Ectodermal cell (in vitro differentiated cells): ENCODE results near the gene ATP8B3. TPM values are rescaled to one million over a fixed set of nuclear protein-coding genes. Genes with fewer than 3 reads are reported as not detected.

ENCODE experiments used
- H3K27ac ChIP-seq: 2 replicates; pipeline ENCODE4 v1.7.0; 2013; ENCODE audit warnings: mild to moderate bottlenecking, low read depth, low read length; ENCODE audit not compliant: insufficient read depth, poor library complexity, severe bottlenecking
- H3K27me3 ChIP-seq: 2 replicates; pipeline ENCODE4 v1.7.0; 2013; ENCODE audit warnings: mild to moderate bottlenecking, low read length; ENCODE audit not compliant: insufficient read depth, control insufficient read depth, poor library complexity, severe bottlenecking
- H3K36me3 ChIP-seq: one replicate; pipeline ENCODE4 v1.7.0; 2013; ENCODE audit warnings: low read length; ENCODE audit not compliant: control insufficient read depth, insufficient read depth
- H3K4me1 ChIP-seq: one replicate; pipeline ENCODE4 v1.7.0; 2013; ENCODE audit warnings: low read length; ENCODE audit not compliant: control insufficient read depth, insufficient read depth
- H3K4me3 ChIP-seq: 2 replicates; pipeline ENCODE4 v1.7.0; 2013; ENCODE audit warnings: low read depth, low read length, control low read depth; ENCODE audit not compliant: insufficient read depth
- H3K9me3 ChIP-seq: 2 replicates; pipeline ENCODE4 v1.7.0; 2013; ENCODE audit warnings: mild to moderate bottlenecking, low read length, moderate library complexity; ENCODE audit not compliant: control insufficient read depth
- WGBS, 2 experiments: methylation state at CpG; one replicate each; pipeline ENCODE4 v1.1.7; 2013; ENCODE audit warnings: missing lambda C conversion rate in 2 of 2; 5-methylcytosine and 5-hydroxymethylcytosine counted together
- polyA plus RNA-seq, 4 experiments: library from polyadenylated mRNA; stranded (reverse); fragments of 50-300 nt; gene quantifications; one replicate each; pipeline ENCODE4 v1.2.3, GENCODE V29; 2013

Gene ATP8B3, protein sequence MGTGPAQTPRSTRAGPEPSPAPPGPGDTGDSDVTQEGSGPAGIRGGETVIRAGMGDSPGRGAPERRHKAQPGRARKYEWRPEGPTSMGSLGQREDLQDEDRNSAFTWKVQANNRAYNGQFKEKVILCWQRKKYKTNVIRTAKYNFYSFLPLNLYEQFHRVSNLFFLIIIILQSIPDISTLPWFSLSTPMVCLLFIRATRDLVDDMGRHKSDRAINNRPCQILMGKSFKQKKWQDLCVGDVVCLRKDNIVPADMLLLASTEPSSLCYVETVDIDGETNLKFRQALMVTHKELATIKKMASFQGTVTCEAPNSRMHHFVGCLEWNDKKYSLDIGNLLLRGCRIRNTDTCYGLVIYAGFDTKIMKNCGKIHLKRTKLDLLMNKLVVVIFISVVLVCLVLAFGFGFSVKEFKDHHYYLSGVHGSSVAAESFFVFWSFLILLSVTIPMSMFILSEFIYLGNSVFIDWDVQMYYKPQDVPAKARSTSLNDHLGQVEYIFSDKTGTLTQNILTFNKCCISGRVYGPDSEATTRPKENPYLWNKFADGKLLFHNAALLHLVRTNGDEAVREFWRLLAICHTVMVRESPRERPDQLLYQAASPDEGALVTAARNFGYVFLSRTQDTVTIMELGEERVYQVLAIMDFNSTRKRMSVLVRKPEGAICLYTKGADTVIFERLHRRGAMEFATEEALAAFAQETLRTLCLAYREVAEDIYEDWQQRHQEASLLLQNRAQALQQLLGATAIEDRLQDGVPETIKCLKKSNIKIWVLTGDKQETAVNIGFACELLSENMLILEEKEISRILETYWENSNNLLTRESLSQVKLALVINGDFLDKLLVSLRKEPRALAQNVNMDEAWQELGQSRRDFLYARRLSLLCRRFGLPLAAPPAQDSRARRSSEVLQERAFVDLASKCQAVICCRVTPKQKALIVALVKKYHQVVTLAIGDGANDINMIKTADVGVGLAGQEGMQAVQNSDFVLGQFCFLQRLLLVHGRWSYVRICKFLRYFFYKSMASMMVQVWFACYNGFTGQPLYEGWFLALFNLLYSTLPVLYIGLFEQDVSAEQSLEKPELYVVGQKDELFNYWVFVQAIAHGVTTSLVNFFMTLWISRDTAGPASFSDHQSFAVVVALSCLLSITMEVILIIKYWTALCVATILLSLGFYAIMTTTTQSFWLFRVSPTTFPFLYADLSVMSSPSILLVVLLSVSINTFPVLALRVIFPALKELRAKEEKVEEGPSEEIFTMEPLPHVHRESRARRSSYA (N-terminal part only)
- 0.94 TPM for polyA plus RNA-seq (2013, experiment 1 of 4)
- 0.82 TPM for polyA plus RNA-seq (2013, experiment 2 of 4)
- polyA plus RNA-seq (2013, experiment 3 of 4): 1.4 TPM
- polyA plus RNA-seq (2013, experiment 4 of 4): 1.2 TPM

DNA sequence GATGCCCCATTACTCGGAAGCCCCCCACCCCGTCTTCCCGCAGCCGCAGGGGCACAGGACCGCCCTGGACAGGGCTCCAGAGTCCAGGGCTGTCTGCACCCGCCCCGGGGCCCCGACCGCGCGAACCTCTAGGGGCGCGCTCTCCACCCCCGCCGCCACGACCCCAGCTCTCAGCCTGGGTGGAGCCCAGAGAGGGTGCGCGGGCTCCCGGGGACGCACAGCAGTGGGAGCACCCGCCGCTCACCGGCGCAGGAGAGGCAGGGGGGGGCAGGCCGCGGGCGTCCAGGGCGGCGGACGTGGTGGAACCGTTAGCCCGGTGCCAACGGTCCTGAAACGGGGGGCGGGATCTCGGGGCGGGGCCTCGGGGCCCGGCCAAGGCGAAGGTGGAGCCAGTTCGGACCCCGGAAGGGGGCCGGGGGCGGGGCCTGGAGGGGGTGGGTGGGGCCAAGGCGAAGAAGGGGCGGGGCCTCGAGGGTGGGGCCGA, at the start of gene ATP8B3:
Gene ATP8B3 (minus strand): TSS at position 335 of the 484 bp plus-strand sequence. CDS start 540 bp downstream, outside the sequence.
- H3K4me3 ChIP-seq: peak within 1 kb of the TSS; percentile 54
- no peaks in the 10 kb centered on the region for H3K9me3 ChIP-seq
- H3K27me3 ChIP-seq: peaks cover 9% of the 10 kb centered on the region
- 4 to 5% methylated on average over 48 of the region's 48 CpGs for WGBS, 2 experiments
- no peaks in the 10 kb centered on the region for H3K4me1 ChIP-seq
- H3K27ac ChIP-seq: peak within 1 kb of the TSS; percentile 67
- peaks cover 3% of the 10 kb centered on the region for H3K36me3 ChIP-seq

DNA sequence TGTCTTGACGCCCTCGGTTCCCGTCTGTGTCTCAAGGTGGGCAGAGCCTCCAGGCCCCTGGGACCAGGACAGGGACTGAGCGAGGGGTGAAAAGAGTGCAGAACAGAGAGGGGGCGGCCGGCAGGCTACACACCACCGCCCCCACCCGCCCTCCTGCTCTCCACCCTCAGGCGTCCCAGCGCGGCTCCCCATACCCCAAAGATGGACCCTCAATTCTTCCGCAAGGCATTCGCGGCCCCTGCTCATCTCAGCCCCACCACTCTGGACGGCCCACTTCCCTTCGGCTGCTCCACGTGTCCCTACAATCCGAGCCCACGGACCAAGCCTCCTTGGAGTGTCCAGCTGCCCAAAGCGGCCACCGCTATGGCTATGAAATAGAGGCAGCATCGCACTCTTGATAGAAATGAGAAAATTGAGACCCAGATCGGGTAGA, 49.5 kb upstream of the ATP8B3 start:
- H3K36me3 ChIP-seq: no peaks in the 10 kb centered on the region
- H3K27ac ChIP-seq: no peak overlapping the region
- H3K27me3 ChIP-seq: peaks cover 59% of the 10 kb centered on the region
- WGBS, 2 experiments: 2 to 3% methylated on average over 23 of the region's 23 CpGs
- no peaks in the 10 kb centered on the region for H3K9me3 ChIP-seq
- H3K4me1 ChIP-seq: peaks cover 52% of the 10 kb centered on the region
- peak overlapping the region; percentile 64 for H3K4me3 ChIP-seq

DNA sequence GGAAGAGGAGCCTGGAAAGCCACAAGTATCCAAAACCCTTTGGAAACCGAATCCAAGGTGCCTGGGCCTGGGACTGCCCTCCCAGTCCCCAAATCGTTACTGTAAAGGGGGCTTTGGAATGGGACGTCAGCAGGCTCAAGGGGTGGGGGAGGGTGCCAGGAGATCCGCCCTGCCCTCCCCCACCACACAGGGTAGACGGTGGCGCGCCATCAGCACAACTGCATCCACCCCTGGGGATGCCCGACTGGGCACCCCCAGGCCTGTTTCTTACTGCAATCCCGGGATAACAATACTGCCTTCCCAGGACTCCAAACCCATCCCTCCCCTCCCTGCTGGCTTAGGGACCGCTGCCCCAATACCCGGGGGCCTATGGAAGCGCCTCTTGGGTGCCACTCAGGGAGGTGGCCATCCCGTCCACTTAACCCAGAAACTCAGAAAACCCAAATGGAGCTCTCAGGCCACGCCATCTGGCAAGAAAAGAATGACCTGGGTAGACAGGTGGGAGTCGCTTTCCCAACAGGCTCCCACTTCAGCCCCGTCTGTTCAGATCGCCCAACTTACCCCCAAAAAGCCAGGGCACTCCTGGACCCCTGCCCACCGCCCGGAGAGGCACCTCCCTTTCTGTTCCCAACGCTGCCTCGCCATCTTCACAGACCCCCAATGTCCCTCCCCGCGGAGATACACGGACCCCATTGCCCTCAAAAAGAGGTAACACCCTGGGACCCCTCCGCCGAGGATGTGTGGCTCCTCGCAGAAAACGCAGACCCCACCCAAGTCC, 48.9 kb upstream of the ATP8B3 start:
- Histone ChIP-seq H3K9me3 (no peaks in the 10 kb centered on the region), H3K4me3 (peak overlapping the region; percentile 64), H3K27me3 (peaks cover 62% of the 10 kb centered on the region), H3K36me3 (no peaks in the 10 kb centered on the region), H3K27ac (no peak overlapping the region), H3K4me1 (peaks cover 58% of the 10 kb centered on the region)
- WGBS, 2 experiments: 12 to 13% methylated on average over 28 of the region's 28 CpGs

DNA sequence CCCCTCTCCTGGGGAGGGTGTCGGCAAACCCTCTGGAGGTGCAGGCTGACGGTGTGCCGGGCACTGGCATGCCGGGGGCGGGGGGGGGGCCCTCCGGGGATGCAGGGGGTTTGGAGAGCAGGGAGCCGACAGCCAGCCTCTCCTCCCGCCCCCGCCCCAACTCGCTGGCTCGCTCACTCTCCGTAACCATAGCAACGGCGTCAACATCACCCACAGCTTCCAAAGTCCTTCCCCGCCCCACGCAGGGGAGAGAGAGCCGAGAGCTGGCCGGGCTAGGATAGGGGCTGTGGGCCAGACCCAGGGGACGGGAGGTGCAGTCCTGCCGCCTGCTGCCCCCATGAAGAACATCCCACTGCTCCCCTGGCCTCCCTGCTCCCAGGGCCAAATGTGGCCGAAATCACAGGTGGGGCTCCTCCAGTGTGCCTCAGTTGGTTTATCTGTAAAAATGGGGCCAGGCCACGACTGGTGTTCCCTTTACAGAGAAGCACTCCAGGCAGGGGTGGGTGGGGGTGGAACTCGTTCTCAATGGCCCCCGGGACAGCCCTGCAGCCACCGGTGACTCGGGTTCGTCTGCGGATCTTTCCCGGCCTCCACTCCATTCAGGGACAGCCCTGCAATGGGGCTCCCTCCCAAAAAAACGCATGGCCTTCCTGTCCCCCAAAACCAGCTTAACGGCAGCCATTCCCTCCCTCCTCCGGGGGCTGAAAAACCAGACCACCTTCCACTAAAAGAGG, 48.1 kb upstream of the ATP8B3 start:
- Histone ChIP-seq H3K9me3 (no peaks in the 10 kb centered on the region), H3K4me1 (peaks cover 64% of the 10 kb centered on the region), H3K4me3 (peak overlapping the region; percentile 25), H3K27me3 (peaks cover 62% of the 10 kb centered on the region), H3K36me3 (no peaks in the 10 kb centered on the region), H3K27ac (no peak overlapping the region)
- 9 to 12% methylated on average over 32 of the region's 32 CpGs for WGBS, 2 experiments

DNA sequence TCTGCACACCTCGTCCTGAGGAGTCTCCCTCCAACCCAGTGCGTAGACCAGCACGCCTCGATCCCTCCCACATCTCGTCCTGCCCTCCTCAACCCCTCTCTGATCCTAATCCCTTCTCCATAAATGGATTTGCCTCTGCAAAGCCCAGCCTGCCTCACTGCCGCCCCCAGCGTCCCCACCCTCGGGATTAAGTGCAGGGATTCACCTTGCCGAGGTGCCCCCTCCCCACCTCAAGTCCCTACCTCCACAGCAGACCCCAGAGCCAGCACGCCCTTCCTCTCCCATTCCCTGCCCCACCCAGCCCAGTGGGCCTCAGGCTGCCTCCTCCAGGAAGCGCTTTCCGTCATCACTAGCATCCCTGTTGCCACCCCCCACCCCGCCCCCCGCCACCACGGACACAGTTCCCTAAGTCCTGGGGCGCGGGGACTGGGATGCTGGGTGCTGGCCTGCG, 47.3 kb upstream of the ATP8B3 start:
- WGBS, 2 experiments: 9 to 13% methylated on average over 18 of the region's 18 CpGs
- peaks cover 68% of the 10 kb centered on the region for H3K4me1 ChIP-seq
- peaks cover 62% of the 10 kb centered on the region for H3K27me3 ChIP-seq
- no peaks in the 10 kb centered on the region for H3K9me3 ChIP-seq
- no peak overlapping the region for H3K27ac ChIP-seq
- H3K4me3 ChIP-seq: peak overlapping the region; percentile 25
- no peaks in the 10 kb centered on the region for H3K36me3 ChIP-seq

DNA sequence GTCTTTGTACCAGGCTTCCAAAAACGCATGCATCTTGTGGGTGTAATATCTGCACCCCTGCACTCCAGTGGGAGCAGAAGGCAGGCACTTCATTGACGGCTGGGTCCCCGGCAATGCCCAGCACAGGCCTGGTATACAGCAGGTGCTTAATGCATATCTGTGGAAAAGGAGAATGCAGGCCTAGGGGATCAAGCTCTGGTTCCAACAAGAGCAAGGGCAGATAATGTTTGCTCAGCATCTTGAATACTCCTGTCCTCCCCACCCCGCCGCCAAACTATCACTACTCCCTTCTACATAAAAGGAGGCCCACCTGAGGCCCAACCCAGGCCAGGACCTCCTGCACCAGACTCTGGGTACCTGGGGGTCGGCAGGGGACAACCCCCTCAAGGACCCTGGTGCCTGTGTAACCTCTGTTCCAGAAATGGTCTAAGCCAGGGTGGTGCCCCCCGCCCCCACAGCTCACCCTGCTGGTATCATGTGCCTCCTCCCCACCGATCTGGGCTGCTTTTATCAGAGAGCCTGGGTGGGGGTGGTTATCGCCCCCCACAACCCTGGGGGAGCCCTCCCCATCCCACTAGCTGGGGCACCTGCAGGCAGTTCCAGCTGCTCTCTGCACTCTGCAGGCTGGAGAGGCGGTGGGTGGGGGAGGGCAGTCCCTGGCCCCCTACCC, 46.5 kb upstream of the ATP8B3 start:
- H3K36me3 ChIP-seq: no peaks in the 10 kb centered on the region
- no peak overlapping the region for H3K4me3 ChIP-seq
- WGBS, 2 experiments: 80 to 82% methylated on average over 9 to 10 of the region's 10 CpGs
- H3K27ac ChIP-seq: no peak overlapping the region
- peaks cover 62% of the 10 kb centered on the region for H3K27me3 ChIP-seq
- no peaks in the 10 kb centered on the region for H3K9me3 ChIP-seq
- peaks cover 74% of the 10 kb centered on the region for H3K4me1 ChIP-seq

DNA sequence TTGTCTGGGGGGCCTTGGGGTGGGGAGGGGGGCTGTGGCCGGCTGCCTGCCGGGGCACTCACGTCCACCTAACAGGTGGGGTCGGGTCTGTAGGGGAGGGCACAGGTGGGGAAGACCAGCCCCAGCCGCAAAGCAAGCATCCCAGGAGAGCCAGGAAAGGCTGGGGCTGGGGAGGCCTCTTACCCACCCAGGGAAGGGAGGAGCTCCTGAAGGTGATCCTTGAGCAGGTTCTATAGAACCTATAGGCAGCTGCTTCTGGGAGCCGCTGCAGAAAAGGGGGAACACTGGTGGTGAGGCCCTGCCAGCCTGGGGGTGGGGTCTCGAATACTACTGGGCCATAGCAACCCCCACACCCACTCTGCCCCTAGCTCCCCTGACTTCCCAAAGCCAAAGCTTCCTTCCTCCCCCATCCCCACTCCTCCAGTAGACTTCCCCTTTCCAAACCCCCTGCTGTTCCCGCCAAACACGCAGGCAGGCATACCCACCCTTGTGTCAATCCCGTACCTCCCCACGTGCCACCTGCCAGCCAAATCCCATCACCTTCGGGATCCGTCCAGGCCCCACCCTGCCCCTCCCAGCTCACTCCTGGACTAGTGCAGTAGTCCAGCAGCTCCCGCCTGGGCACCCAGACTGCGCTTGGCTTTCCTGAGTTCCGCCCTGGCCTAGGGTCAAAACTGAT, 45.7 kb upstream of the ATP8B3 start:
- no peak overlapping the region for H3K27ac ChIP-seq
- H3K9me3 ChIP-seq: no peaks in the 10 kb centered on the region
- H3K4me1 ChIP-seq: peaks cover 74% of the 10 kb centered on the region
- H3K27me3 ChIP-seq: peaks cover 60% of the 10 kb centered on the region
- 60 to 61% methylated on average over 16 of the region's 16 CpGs for WGBS, 2 experiments
- H3K36me3 ChIP-seq: no peaks in the 10 kb centered on the region
- H3K4me3 ChIP-seq: no peak overlapping the region
